ENCODE measurements around the gene LLGL2. TPM values are rescaled to one million over a fixed set of nuclear protein-coding genes. Genes with fewer than 3 reads are reported as not detected.
A peak's percentile ranks its signal among the peaks of the same experiment; 100 is the strongest.

Gene LLGL2
- total RNA-seq, 4 donors from 2014 or later, result 40.0 to 101 (median 67.3) TPM

- Histone ChIP-seq H3K27ac (peak overlapping the region in 1 of 4 donors; percentile 83), H3K4me3 (peak overlapping the region in 1 of 4 donors; percentile 28), H3K36me3 (peaks cover 0 to 80% (median 6%) of the 10 kb centered on the region in 3 donors), H3K27me3 (no peaks in the 10 kb centered on the region), H3K4me1 (no peaks in the 10 kb centered on the region), H3K9me3 (no peaks in the 10 kb centered on the region)
- intact Hi-C loops (cut with DNase I), result no loop called here
- WGBS, 2 donors, result 80 to 98% methylated on average over 1 to 7 of the region's 16 CpGs
- DNase-seq, result no peak
- TF ChIP-seq CTCF (IDR thresholded peaks at IDR 0.05), result no peak
- TF ChIP-seq POLR2A (IDR thresholded peaks at IDR 0.05), result no peak
These were observed 46.4 kb downstream of the LLGL2 start for GRCh38 chr17:75571885-75572215.

DNA sequence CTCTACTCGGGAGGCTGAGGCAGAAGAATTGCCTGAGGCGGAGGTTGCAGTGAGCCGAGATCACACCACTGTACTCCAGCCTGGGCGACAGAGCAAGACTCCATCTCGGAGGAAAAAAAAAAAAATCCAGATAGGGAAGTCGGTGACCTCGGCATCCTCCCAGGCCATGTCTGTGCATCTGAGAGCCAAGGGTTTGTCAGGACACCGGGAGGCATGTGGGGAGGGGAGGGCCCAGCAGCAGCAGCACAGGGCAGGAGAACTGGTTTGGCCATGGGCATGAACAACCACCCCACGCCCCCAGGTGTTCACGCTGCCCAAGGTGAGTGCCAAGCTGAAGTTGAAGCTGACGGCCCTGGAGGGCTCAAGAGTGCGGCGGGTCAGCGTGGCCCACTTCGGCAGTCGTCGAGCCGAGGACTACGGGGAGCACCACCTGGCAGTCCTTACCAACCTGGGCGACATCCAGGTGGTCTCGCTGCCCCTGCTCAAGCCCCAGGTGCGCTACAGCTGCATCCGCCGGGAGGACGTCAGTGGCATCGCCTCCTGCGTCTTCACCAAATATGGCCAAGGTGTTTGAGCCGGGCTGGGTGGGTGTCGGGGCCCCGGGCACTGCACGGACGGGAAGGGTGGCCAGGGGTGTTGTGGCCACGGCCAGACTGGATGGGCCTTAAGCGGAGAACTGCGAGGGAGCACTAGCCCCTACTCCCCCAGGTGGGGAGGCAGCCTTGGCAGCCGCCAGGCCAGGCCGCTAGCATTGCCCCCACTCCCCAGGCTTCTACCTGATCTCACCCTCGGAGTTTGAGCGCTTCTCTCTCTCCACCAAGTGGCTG, 47.4 kb downstream of the LLGL2 start:
- H3K4me1 ChIP-seq, result no peaks in the 10 kb centered on the region
- no peak overlapping the region for H3K27ac ChIP-seq
- TF ChIP-seq POLR2A (IDR thresholded peaks at IDR 0.05) (no peak), CTCF (IDR thresholded peaks at IDR 0.05) (no peak)
- H3K9me3 ChIP-seq, result no peaks in the 10 kb centered on the region
- no peaks in the 10 kb centered on the region for H3K27me3 ChIP-seq
- peaks cover 0 to 70% (median 3%) of the 10 kb centered on the region in 3 donors for H3K36me3 ChIP-seq
- H3K4me3 ChIP-seq, result no peak overlapping the region
- 83 to 88% methylated on average over 16 to 18 of the region's 39 CpGs for WGBS, 2 donors
- intact Hi-C loops (cut with DNase I), result no loop called here
- DNase-seq, result no peak

GRCh38 chr17:75573540-75573957, 48.1 kb downstream of the LLGL2 start:
- H3K4me3 ChIP-seq, result no peak overlapping the region
- no peaks in the 10 kb centered on the region for H3K9me3 ChIP-seq
- DNase-seq, result no peak
- no peak for TF ChIP-seq POLR2A (IDR thresholded peaks at IDR 0.05)
- no peak for TF ChIP-seq CTCF (IDR thresholded peaks at IDR 0.05)
- peaks cover 0 to 64% (median 0%) of the 10 kb centered on the region in 3 donors for H3K36me3 ChIP-seq
- no peaks in the 10 kb centered on the region for H3K27me3 ChIP-seq
- intact Hi-C loops (cut with DNase I), result no loop called here
- peaks cover 0 to under 1% (median 0%) of the 10 kb centered on the region in 3 donors for H3K4me1 ChIP-seq
- 53% methylated on average over 3 of the region's 16 CpGs; no CpG with 5 or more reads in 1 of the 2 donors for WGBS, 2 donors
- H3K27ac ChIP-seq, result no peak overlapping the region

DNA sequence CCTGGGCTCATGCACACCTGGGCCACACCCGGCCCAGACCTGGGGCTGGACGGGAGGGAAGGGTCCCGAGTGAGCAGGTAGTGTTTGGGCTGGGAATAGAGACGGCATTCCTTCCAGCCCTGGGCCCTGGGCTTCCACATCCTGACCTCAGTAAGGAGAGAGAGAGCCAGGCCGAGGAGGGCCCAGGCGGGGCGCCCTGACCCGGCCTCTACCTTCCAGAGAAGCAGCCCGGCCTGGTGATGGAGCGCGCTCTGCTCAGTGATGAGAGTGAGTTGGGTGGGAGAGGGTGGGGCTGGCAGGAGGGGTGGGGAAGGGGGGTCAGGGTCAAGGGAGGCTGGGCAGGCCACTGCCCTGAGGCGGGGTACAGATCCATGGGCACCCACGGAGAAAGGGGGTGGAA, 48.5 kb downstream of the LLGL2 start:
- Histone ChIP-seq H3K9me3 (no peaks in the 10 kb centered on the region), H3K27ac (no peak overlapping the region), H3K36me3 (peaks cover 0 to 60% (median 0%) of the 10 kb centered on the region in 3 donors), H3K4me3 (no peak overlapping the region), H3K4me1 (peaks cover 0 to 5% (median 0%) of the 10 kb centered on the region in 3 donors), H3K27me3 (no peaks in the 10 kb centered on the region)
- no peak for DNase-seq
- no peak for TF ChIP-seq CTCF (IDR thresholded peaks at IDR 0.05)
- no peak for TF ChIP-seq POLR2A (IDR thresholded peaks at IDR 0.05)
- intact Hi-C loops (cut with DNase I), result no loop called here
- 60 to 80% methylated on average over 1 to 6 of the region's 13 CpGs for WGBS, 2 donors

DNA sequence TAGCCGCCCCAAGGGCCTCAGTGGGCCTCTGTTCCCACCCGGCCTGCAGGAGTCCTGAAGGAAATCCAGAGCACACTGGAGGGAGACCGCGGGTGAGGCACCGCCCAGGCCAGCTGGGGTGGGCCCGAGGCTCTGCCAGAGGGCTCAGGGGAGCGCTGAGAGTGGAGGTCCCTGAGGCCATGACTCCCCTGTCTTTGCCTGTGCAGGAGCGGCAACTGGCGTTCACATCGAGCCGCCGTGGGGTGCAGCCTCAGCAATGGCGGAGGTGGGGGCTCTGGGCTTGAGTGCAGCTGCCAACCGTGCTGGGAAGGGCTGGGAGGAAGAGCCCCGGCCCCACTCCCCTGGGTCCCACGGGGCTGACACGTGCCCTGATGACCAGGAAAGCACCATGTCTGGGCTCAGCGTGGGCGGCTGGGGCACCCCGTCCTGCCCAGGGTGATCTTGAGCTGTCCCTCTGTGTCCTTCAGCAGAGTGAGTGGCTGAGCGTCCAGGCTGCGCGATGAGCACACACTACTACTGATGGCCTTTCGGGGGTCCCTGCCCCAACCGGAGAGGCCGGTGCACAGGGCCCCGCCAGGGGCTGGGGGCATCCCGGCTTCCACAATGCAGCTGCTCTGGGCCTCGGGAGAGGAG, 49.0 kb downstream of the LLGL2 start:
- H3K4me1 ChIP-seq, result peaks cover 0 to 8% (median 0%) of the 10 kb centered on the region in 3 donors
- H3K27ac ChIP-seq, result no peak overlapping the region
- H3K9me3 ChIP-seq, result no peaks in the 10 kb centered on the region
- 65 to 81% methylated on average over 4 to 5 of the region's 29 CpGs for WGBS, 2 donors
- peaks cover 0 to 54% (median 0%) of the 10 kb centered on the region in 3 donors for H3K36me3 ChIP-seq
- DNase-seq, result no peak
- H3K4me3 ChIP-seq, result no peak overlapping the region
- H3K27me3 ChIP-seq, result no peaks in the 10 kb centered on the region
- no peak for TF ChIP-seq POLR2A (IDR thresholded peaks at IDR 0.05)
- no peak for TF ChIP-seq CTCF (IDR thresholded peaks at IDR 0.05)
- intact Hi-C loops (cut with DNase I), result no loop called here

Measured in esophagus squamous epithelium (tissue), 5 donors.